Nephron progenitor cell (in vitro differentiated cells): Measurements from ENCODE around the gene PLEKHS1.
"Not testable (repeated sequence)": the region's sequence is repeated elsewhere in the genome, so short reads cannot be mapped to it uniquely, and the experiment has no call there.

ENCODE experiments used
- DNase-seq: peaks from one replicate; pipeline ENCODE4 v3.0.0; 2021
- H3K27ac Mint-ChIP-seq: 2 replicates; pipeline ENCODE4 v1.8.0; 2021; ENCODE audit warnings: mild to moderate bottlenecking, moderate library complexity, mixed read lengths
- H3K27me3 Mint-ChIP-seq: 2 replicates; pipeline ENCODE4 v1.8.0; 2021; ENCODE audit warnings: mild to moderate bottlenecking, low read depth, mixed read lengths; ENCODE audit not compliant: poor library complexity
- H3K36me3 Mint-ChIP-seq: 2 replicates; pipeline ENCODE4 v1.8.0; 2021; ENCODE audit warnings: low read depth, mixed read lengths
- H3K4me1 Mint-ChIP-seq: 2 replicates; pipeline ENCODE4 v1.8.0; 2021; ENCODE audit warnings: mixed read lengths
- H3K4me3 Mint-ChIP-seq: 2 replicates; pipeline ENCODE4 v1.8.0; 2021; ENCODE audit warnings: mild to moderate bottlenecking, moderate library complexity, mixed read lengths
- H3K9me3 Mint-ChIP-seq: 2 replicates; pipeline ENCODE4 v1.8.0; 2021; ENCODE audit warnings: mild to moderate bottlenecking, moderate library complexity, mixed read lengths
- TF ChIP-seq, protein P1 (sequence below): fragments of 200-600 bp; sonication (generic); IDR thresholded peaks from 2 replicates; pipeline ENCODE4 v1.5.0; 2021; ENCODE audit warnings: antibody characterized with exemption

Gene PLEKHS1

DNA sequence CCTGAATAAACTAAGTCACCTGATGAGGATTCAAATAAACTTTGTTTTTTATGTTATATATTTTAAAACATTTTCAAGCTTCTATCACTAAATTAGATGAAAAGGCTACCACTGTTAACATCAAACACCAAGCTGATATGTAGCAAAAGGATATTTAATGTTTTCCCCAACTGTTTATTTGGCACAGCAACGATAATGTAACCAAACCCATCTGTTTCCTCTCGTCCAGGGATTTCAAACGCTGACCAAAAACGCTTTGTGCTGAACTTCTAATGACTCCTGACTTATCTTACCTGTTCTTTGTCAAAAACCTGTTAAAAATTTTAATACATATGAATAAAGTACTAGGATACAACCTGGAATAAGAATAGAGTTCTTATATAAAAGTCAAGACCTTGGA, 71.9 kb downstream of the PLEKHS1 start:
- H3K4me3 Mint-ChIP-seq: no peak overlapping the region
- H3K9me3 Mint-ChIP-seq: peaks cover under 1% of the 10 kb centered on the region
- H3K27ac Mint-ChIP-seq: no peak overlapping the region
- DNase-seq: no peak
- TF ChIP-seq, protein P1, sequence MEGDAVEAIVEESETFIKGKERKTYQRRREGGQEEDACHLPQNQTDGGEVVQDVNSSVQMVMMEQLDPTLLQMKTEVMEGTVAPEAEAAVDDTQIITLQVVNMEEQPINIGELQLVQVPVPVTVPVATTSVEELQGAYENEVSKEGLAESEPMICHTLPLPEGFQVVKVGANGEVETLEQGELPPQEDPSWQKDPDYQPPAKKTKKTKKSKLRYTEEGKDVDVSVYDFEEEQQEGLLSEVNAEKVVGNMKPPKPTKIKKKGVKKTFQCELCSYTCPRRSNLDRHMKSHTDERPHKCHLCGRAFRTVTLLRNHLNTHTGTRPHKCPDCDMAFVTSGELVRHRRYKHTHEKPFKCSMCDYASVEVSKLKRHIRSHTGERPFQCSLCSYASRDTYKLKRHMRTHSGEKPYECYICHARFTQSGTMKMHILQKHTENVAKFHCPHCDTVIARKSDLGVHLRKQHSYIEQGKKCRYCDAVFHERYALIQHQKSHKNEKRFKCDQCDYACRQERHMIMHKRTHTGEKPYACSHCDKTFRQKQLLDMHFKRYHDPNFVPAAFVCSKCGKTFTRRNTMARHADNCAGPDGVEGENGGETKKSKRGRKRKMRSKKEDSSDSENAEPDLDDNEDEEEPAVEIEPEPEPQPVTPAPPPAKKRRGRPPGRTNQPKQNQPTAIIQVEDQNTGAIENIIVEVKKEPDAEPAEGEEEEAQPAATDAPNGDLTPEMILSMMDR: no peak
- H3K4me1 Mint-ChIP-seq: no peaks in the 10 kb centered on the region
- no peaks in the 10 kb centered on the region for H3K36me3 Mint-ChIP-seq
- peaks cover 9% of the 10 kb centered on the region for H3K27me3 Mint-ChIP-seq

DNA sequence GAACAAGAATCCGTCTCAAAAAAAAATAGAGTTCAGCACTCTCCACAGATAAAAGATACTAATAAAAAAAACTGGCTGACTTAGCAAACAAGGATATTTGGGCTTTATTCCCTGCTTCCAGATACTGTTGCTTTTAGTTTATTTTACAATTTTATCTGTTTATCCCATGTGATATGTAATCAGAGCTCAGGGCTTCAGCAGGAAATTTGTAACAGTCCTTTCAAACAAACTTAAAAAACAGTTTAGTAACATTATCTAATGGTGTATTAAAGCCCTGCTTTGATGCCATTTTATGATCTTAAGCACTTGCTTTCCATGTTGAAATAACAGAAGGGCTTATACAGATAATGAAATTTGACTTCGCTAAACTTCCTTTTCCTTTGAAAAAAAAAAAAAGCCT, 74.3 kb downstream of the PLEKHS1 start:
- Mint-ChIP-seq H3K4me1 (no peaks in the 10 kb centered on the region), H3K4me3 (no peak overlapping the region), H3K9me3 (peaks cover 5% of the 10 kb centered on the region), H3K36me3 (no peaks in the 10 kb centered on the region), H3K27me3 (peaks cover 3% of the 10 kb centered on the region), H3K27ac (no peak overlapping the region)
- TF ChIP-seq, protein P1: no peak
- DNase-seq: no peak

DNA sequence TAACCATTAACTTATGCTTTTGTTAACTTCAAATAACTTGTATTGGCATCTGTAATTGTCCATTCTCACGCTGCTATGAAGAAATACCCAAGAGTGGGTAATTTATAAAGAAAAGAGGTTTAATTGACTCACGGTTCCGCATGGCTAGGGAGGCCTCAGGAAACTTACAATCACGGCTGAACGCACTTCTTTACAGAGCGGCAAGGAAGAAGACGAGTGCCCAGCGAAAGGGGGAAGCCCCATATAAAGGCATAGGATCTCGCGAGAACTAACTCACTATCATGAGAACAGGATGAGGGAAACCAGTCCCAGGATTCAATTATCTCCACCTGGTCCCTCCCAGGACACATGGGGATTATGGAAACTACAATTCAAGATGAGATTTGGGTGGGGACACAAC, 77.1 kb downstream of the PLEKHS1 start:
- not testable (repeated sequence) for H3K4me3 Mint-ChIP-seq, H3K27me3 Mint-ChIP-seq, DNase-seq, H3K4me1 Mint-ChIP-seq, H3K9me3 Mint-ChIP-seq, H3K27ac Mint-ChIP-seq, H3K36me3 Mint-ChIP-seq
